H1 (cell line): ENCODE measurements around the gene TSFM. TPM values are rescaled to one million over a fixed set of nuclear protein-coding genes. Genes with fewer than 3 reads are reported as not detected.

Experiments
- CTCF ChIA-PET: fragments of 300-600 bp; sonication (Branson Sonifier 250); formaldehyde crosslinking; loops from one replicate; lab custom pipeline; 2021; ENCODE audit not compliant: partially characterized antibody; lab: Charles Lee
- POLR2A ChIA-PET: fragments of 300-600 bp; sonication (Branson Sonifier 250); formaldehyde crosslinking; loops from one replicate; lab custom pipeline; 2021; ENCODE audit warnings: inconsistent platforms; ENCODE audit not compliant: partially characterized antibody; lab: Charles Lee
- DNase-seq, 2 experiments: peaks; one replicate each; pipeline versions ENCODE4 v3.0.0 to v3.0.0-alpha.2; 2010 to 2022; ENCODE audit warnings: low spot score in 2 of 2, low read depth in 1 of 2, mixed read lengths in 1 of 2
- FAIRE-seq: peaks from 2 replicates; lab custom pipeline; 2011; peaks lifted over from hg19 to GRCh38; lab: Jason Lieb, UNC
- H2AFZ ChIP-seq: 2 replicates; pipeline ENCODE4 v1.8.1; 2012; ENCODE audit warnings: low read length, inconsistent platforms
- H2AK5ac ChIP-seq: 2 replicates; pipeline ENCODE4 v1.6.1; 2013; ENCODE audit warnings: low read depth, low read length
- H2BK120ac ChIP-seq: replicated peaks from 2 replicates; pipeline ENCODE3; 2013; ENCODE audit warnings: low read depth, low read length, inconsistent platforms
- H2BK12ac ChIP-seq: 2 replicates; pipeline ENCODE4 v1.6.1; 2013; ENCODE audit warnings: low read depth, low read length
- H2BK15ac ChIP-seq: 2 replicates; pipeline ENCODE4 v1.6.1; 2013; ENCODE audit warnings: low read length
- H2BK20ac ChIP-seq: 2 replicates; pipeline ENCODE4 v1.6.1; 2013; ENCODE audit warnings: low read length
- H2BK5ac ChIP-seq: 2 replicates; pipeline ENCODE4 v1.6.1; 2013; ENCODE audit warnings: low read depth, low read length
- H3K14ac ChIP-seq: 2 replicates; pipeline ENCODE4 v1.6.1; 2013; ENCODE audit warnings: inconsistent platforms; ENCODE audit not compliant: insufficient read length
- H3K18ac ChIP-seq: 2 replicates; pipeline ENCODE4 v1.6.1; 2013; ENCODE audit warnings: low read length; ENCODE audit errors: extremely low read depth
- H3K23ac ChIP-seq: 2 replicates; pipeline ENCODE4 v1.6.1; 2013; ENCODE audit warnings: inconsistent platforms; ENCODE audit not compliant: insufficient read length
- H3K23me2 ChIP-seq: 2 replicates; pipeline ENCODE4 v1.6.1; 2013; ENCODE audit warnings: low read depth, low read length
- H3K27ac ChIP-seq: 2 replicates; pipeline ENCODE4 v1.6.1; 2011; ENCODE audit warnings: low read depth, low read length, inconsistent platforms
- H3K27me3 ChIP-seq, 4 experiments: replicated peaks in 1 of 4; 1 replicate in 1 of 4; 2 replicates in 3 of 4; pipeline versions ENCODE4 v1.6.1 to v1.8.1; 2011 to 2013; ENCODE audit warnings: low read length in 3 of 4, mild to moderate bottlenecking in 3 of 4, inconsistent platforms in 2 of 4, mixed read lengths in 2 of 4, moderate library complexity in 1 of 4; ENCODE audit not compliant: control insufficient read depth in 3 of 4, insufficient read depth in 3 of 4; ENCODE audit errors: extremely low read depth in 1 of 4
- H3K36me3 ChIP-seq, 4 experiments: 2 replicates each; pipeline versions ENCODE4 v1.6.1 to v1.8.1; 2011 to 2013; ENCODE audit warnings: mild to moderate bottlenecking in 4 of 4, low read length in 3 of 4, moderate library complexity in 2 of 4, control low read depth in 1 of 4, inconsistent platforms in 1 of 4; ENCODE audit not compliant: insufficient read depth in 4 of 4, control insufficient read depth in 2 of 4
- H3K4ac ChIP-seq: replicated peaks from 2 replicates; pipeline ENCODE3; 2013; ENCODE audit warnings: low read length, low read depth, mixed read lengths, inconsistent platforms; ENCODE audit not compliant: insufficient read length
- H3K4me1 ChIP-seq, 4 experiments: replicated peaks in 1 of 4; 1 replicate in 1 of 4; 2 replicates in 3 of 4; pipeline versions ENCODE4 v1.6.1 to v1.8.1; 2011 to 2013; ENCODE audit warnings: low read length in 3 of 4, inconsistent platforms in 2 of 4, mixed read lengths in 1 of 4; ENCODE audit not compliant: insufficient read depth in 4 of 4, control insufficient read depth in 3 of 4
- H3K4me2 ChIP-seq, 2 experiments: 2 replicates each; pipeline versions ENCODE4 v1.6.1 to v1.8.1; 2011 to 2013; ENCODE audit warnings: low read depth in 2 of 2, low read length in 2 of 2, control low read depth in 1 of 2, inconsistent platforms in 1 of 2, mild to moderate bottlenecking in 1 of 2; ENCODE audit not compliant: insufficient read depth in 1 of 2
- H3K4me3 ChIP-seq, 4 experiments: fragments of 200-600, 300-600 bp in 1 of 4; sonication (generic), shearing (Covaris generic), sonication (Bioruptor Twin) in 1 of 4; 2 replicates each; pipeline versions ENCODE4 v1.5.1 to v1.8.1; 2011 to 2016; ENCODE audit warnings: low read length in 4 of 4, low read depth in 3 of 4, control low read depth in 2 of 4, inconsistent platforms in 2 of 4, mild to moderate bottlenecking in 2 of 4, mixed read lengths in 1 of 4, moderate library complexity in 1 of 4; ENCODE audit not compliant: insufficient read depth in 2 of 4; ENCODE audit errors: extremely low read depth in 1 of 4
- H3K56ac ChIP-seq: replicated peaks from 2 replicates; pipeline ENCODE3; 2013; ENCODE audit warnings: low read depth, mild to moderate bottlenecking, mixed read lengths, low read length, inconsistent platforms; ENCODE audit not compliant: insufficient read length
- H3K79me1 ChIP-seq: 2 replicates; pipeline ENCODE4 v1.6.1; 2013; ENCODE audit warnings: low read depth, low read length, control low read depth
- H3K79me2 ChIP-seq, 2 experiments: 2 replicates each; pipeline versions ENCODE4 v1.6.1 to v1.8.1; 2012 to 2013; ENCODE audit warnings: low read length in 2 of 2, mild to moderate bottlenecking in 2 of 2, inconsistent platforms in 1 of 2; ENCODE audit not compliant: insufficient read depth in 2 of 2, control insufficient read depth in 1 of 2
- H3K9ac ChIP-seq, 4 experiments: replicated peaks in 1 of 4; 1 replicate in 1 of 4; 2 replicates in 3 of 4; pipeline versions ENCODE4 v1.6.1 to v1.8.1; 2011 to 2013; ENCODE audit warnings: low read depth in 3 of 4, low read length in 3 of 4, control low read depth in 2 of 4, mild to moderate bottlenecking in 2 of 4, moderate library complexity in 2 of 4, inconsistent platforms in 1 of 4; ENCODE audit errors: extremely low read depth in 1 of 4
- H3K9me3 ChIP-seq, 2 experiments: 2 replicates each; pipeline versions ENCODE4 v1.6.1 to v1.8.1; 2012 to 2013; ENCODE audit warnings: mild to moderate bottlenecking in 2 of 2, moderate library complexity in 2 of 2, control low read depth in 1 of 2, inconsistent platforms in 1 of 2, low read depth in 1 of 2, low read length in 1 of 2, mixed read lengths in 1 of 2; ENCODE audit not compliant: insufficient read depth in 2 of 2
- H4K20me1 ChIP-seq, 2 experiments: replicated peaks in 1 of 2; 2 replicates each; pipeline versions ENCODE3 to v1.8.1; 2011 to 2013; ENCODE audit warnings: inconsistent platforms in 2 of 2, low read length in 2 of 2, mild to moderate bottlenecking in 1 of 2; ENCODE audit not compliant: insufficient read depth in 2 of 2, control insufficient read depth in 1 of 2
- H4K5ac ChIP-seq: 2 replicates; pipeline ENCODE4 v1.6.1; 2013; ENCODE audit warnings: low read length, low read depth, mixed read lengths, inconsistent platforms; ENCODE audit not compliant: insufficient read length
- H4K8ac ChIP-seq: 2 replicates; pipeline ENCODE4 v1.8.0; 2013; ENCODE audit warnings: mild to moderate bottlenecking, moderate library complexity, low read length, inconsistent platforms; ENCODE audit not compliant: insufficient read depth; ENCODE audit errors: extremely low read depth
- H4K91ac ChIP-seq: replicated peaks from 2 replicates; pipeline ENCODE3; 2013; ENCODE audit warnings: low read length, mixed read lengths, inconsistent platforms; ENCODE audit not compliant: insufficient read length
- SP1 ChIP-seq: IDR thresholded peaks from 2 replicates; pipeline ENCODE4 v1.6.1; 2011; ENCODE audit warnings: low read depth, low read length
- WGBS, 2 experiments: shearing (Covaris generic) in 1 of 2; methylation state at CpG; one replicate each; pipeline versions ENCODE4 v1.1.6 to v1.1.7; 2013 to 2015; ENCODE audit warnings: low lambda C conversion rate in 2 of 2, mixed read lengths in 2 of 2, inconsistent platforms in 1 of 2, low coverage in 1 of 2, missing lambda C conversion rate in 1 of 2; ENCODE audit not compliant: insufficient replicate concordance in 2 of 2, insufficient coverage in 1 of 2, insufficient read length in 1 of 2; ENCODE audit errors: extremely low coverage in 1 of 2, missing lambda C conversion rate in 1 of 2; 5-methylcytosine and 5-hydroxymethylcytosine counted together
- polyA plus RNA-seq, 7 experiments: library from polyadenylated mRNA; depleted of rRNA in 3 of 7; stranded (reverse) in 5 of 7; unstranded in 2 of 7; fragments of >200 nt in 5 of 7; fragments of 200-250 nt in 2 of 7; gene quantifications; 1 replicate in 5 of 7; 2 replicates in 1 of 7; 4 replicates in 1 of 7; pipeline versions ENCODE4 v1.2.1 to v1.2.3, GENCODE V29; 2011 to 2013; ENCODE audit warnings: missing spikeins in 2 of 7, mixed read lengths in 2 of 7
- total RNA-seq: library from RNA; stranded (reverse); fragmentation: NEBNext Ultra II Directional; extraction: Animal tissue kit (Norgen Biotek cat#: 25700); gene quantifications from 2 replicates; pipeline ENCODE4 v1.2.1, GENCODE V29; 2021

TSFM gene
- total and polyA plus RNA-seq, 2 of the 8 experiments (the other 6 are each of a cell fraction or from before 2014, with no cell fraction given) = 17.4 to 49.8 TPM

GRCh38 chr12:57743769-57744168 is 38.8 kb upstream of the TSFM start:
- no peak for FAIRE-seq
- TF ChIP-seq SP1 = no peak

More at GRCh38 chr12:57743769-57744168, 38.8 kb upstream of the TSFM start:
- Histone ChIP-seq H3K18ac (no peak overlapping the region), H3K4me1 (peaks cover 0 to 15% (median 6%) of the 10 kb centered on the region in 4 experiments; a peak in 5 of 7 replicates), H3K36me3 (peaks cover 10 to 27% (median 22%) of the 10 kb centered on the region in 4 experiments), H2BK5ac (no peak overlapping the region), H2BK12ac (peak overlapping the region; percentile 92; the same call in 1 of the 2 replicates), H3K23me2 (peaks cover 4% of the 10 kb centered on the region), H4K91ac (no peak overlapping the region), H3K9ac (no peak overlapping the region), H3K4me3 (0 out of 8 replicates have a peak overlapping the region, but pooled peaks of 1 of the 4 experiments have one; percentile 75), H4K5ac (no peak overlapping the region), H3K23ac (no peak overlapping the region), H2AFZ (no peak overlapping the region), H2BK15ac (no peak overlapping the region), H3K9me3 (no peaks in the 10 kb centered on the region), H3K79me2 (no peaks in the 10 kb centered on the region), H4K8ac (no peak overlapping the region), H3K79me1 (peaks cover 6% of the 10 kb centered on the region), H4K20me1 (peaks cover 0 to 2% of the 10 kb centered on the region in 2 experiments), H3K56ac (no peak overlapping the region), H2BK120ac (no peak overlapping the region), H3K27ac (no peak overlapping the region), H2BK20ac (no peak overlapping the region), H3K14ac (no peak overlapping the region), H2AK5ac (0 out of 2 replicates have a peak overlapping the region, but pooled peaks have one; percentile 25), H3K27me3 (peaks cover 16 to 32% (median 28%) of the 10 kb centered on the region in 4 experiments), H3K4me2 (peak overlapping the region in 1 of 2 experiments; percentile 97; a peak in 1 of 4 replicates), H3K4ac (no peak overlapping the region)
- CTCF ChIA-PET = interaction anchor here (1.2 to 11.2 kb wide), 5 partner anchors 8 to 159 kb away, joined by 3 to 149 read pairs (median 5); no protein-coding TSS in a partner anchor
- POLR2A ChIA-PET = interaction anchor here (1.0 to 4.4 kb wide), 8 partner anchors 12 to 135 kb away, joined by 3 to 35 read pairs (median 4); partner anchors contain the start of genes CYP27B1, MARCHF9 and OS9
- DNase-seq = no peak
- 98% methylated on average over 2 of the region's 2 CpGs; no CpG with 5 or more reads in 1 of the 2 experiments for WGBS, 2 experiments
